ENCODE results near the gene IL19. TPM values are rescaled to one million over a fixed set of nuclear protein-coding genes. Genes with fewer than 3 reads are reported as not detected.

Gene IL19
- polyA plus RNA-seq, 1 of the 3 experiments (the other 2 are of a cell fraction): not detected

DNA sequence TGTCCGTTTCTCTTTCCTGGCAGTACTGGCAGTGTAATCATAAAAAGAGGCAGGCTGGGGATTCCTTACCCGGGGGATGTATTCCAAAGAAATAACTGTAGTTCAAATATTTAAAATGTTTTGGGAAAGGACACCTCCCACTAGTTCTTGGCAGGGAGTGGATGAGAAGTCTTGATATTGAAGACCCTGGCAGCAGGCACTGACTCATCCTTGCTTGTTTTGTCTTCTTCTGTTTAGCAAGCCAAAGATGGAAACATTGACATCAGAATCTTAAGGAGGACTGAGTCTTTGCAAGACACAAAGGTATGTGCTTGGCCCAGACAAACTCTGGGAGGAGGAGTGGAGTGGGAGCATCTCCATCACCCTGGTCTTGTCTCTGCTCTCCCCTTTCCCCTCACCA, 95.5 kb downstream of the IL19 start (continued):
- TF ChIP-seq, protein P1, sequence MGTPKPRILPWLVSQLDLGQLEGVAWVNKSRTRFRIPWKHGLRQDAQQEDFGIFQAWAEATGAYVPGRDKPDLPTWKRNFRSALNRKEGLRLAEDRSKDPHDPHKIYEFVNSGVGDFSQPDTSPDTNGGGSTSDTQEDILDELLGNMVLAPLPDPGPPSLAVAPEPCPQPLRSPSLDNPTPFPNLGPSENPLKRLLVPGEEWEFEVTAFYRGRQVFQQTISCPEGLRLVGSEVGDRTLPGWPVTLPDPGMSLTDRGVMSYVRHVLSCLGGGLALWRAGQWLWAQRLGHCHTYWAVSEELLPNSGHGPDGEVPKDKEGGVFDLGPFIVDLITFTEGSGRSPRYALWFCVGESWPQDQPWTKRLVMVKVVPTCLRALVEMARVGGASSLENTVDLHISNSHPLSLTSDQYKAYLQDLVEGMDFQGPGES (IDR thresholded peaks at IDR 0.05; ENCODE audit: low read depth, low read length): no peak
- TF ChIP-seq, protein P2, sequence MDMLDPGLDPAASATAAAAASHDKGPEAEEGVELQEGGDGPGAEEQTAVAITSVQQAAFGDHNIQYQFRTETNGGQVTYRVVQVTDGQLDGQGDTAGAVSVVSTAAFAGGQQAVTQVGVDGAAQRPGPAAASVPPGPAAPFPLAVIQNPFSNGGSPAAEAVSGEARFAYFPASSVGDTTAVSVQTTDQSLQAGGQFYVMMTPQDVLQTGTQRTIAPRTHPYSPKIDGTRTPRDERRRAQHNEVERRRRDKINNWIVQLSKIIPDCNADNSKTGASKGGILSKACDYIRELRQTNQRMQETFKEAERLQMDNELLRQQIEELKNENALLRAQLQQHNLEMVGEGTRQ (IDR thresholded peaks at IDR 0.05; ENCODE audit: borderline replicate concordance, low read depth, low read length): no peak
- TF ChIP-seq, protein P3, sequence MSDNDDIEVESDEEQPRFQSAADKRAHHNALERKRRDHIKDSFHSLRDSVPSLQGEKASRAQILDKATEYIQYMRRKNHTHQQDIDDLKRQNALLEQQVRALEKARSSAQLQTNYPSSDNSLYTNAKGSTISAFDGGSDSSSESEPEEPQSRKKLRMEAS (IDR thresholded peaks at IDR 0.05; ENCODE audit: low read depth): no peak
- TF ChIP-seq, protein P4, sequence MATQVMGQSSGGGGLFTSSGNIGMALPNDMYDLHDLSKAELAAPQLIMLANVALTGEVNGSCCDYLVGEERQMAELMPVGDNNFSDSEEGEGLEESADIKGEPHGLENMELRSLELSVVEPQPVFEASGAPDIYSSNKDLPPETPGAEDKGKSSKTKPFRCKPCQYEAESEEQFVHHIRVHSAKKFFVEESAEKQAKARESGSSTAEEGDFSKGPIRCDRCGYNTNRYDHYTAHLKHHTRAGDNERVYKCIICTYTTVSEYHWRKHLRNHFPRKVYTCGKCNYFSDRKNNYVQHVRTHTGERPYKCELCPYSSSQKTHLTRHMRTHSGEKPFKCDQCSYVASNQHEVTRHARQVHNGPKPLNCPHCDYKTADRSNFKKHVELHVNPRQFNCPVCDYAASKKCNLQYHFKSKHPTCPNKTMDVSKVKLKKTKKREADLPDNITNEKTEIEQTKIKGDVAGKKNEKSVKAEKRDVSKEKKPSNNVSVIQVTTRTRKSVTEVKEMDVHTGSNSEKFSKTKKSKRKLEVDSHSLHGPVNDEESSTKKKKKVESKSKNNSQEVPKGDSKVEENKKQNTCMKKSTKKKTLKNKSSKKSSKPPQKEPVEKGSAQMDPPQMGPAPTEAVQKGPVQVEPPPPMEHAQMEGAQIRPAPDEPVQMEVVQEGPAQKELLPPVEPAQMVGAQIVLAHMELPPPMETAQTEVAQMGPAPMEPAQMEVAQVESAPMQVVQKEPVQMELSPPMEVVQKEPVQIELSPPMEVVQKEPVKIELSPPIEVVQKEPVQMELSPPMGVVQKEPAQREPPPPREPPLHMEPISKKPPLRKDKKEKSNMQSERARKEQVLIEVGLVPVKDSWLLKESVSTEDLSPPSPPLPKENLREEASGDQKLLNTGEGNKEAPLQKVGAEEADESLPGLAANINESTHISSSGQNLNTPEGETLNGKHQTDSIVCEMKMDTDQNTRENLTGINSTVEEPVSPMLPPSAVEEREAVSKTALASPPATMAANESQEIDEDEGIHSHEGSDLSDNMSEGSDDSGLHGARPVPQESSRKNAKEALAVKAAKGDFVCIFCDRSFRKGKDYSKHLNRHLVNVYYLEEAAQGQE (IDR thresholded peaks at IDR 0.05; ENCODE audit: low read depth, low read length): no peak

DNA sequence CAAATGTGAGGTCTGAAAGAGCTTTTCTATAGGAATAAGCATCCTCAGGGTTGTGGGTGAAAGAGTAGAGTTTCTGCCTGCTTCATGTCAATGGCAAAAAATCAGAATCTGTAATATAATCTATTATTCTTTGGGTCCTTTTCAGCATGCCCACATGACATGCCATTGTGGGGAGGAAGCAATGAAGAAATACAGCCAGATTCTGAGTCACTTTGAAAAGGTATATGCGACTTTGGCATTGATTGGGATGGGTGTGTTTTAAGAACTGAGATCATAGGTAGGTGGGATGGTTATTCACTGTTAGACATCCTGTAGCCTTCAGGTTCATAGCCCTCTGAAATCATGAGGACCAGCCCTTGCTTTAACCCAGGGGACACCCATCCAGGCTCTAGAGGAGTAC, 96.7 kb downstream of the IL19 start:
- CTCF ChIA-PET: interaction anchor here (0.7 to 1.2 kb wide), 2 partner anchors 9 to 119 kb away, joined by 3 read pairs; no protein-coding TSS in a partner anchor

More for the DNA sequence above, 96.7 kb downstream of the IL19 start:
- Histone ChIP-seq H3K36me3 (replicated peaks in 1 of 2; ENCODE audit: control insufficient read depth in 1 of 2, insufficient read depth in 2 of 2, low read length in 1 of 2) (no peaks in the 10 kb centered on the region), H3K9ac (no peak overlapping the region), H3K27ac (ENCODE audit: low read depth in 2 of 2, low read length in 1 of 2) (no peak overlapping the region), H3K79me2 (ENCODE audit: insufficient read depth) (no peaks in the 10 kb centered on the region), H3K4me3 (ENCODE audit: low read depth in 2 of 2, low read length in 1 of 2) (no peak overlapping the region), H3K27me3 (ENCODE audit: insufficient read depth) (no peaks in the 10 kb centered on the region), H3K4me1 (ENCODE audit: control insufficient read depth in 1 of 2, insufficient read depth in 2 of 2, low read depth in 1 of 2, low read length in 1 of 2) (no peaks in the 10 kb centered on the region; a peak in 1 of 4 replicates), H3K9me2 (no peaks in the 10 kb centered on the region), H3K9me3 (no peaks in the 10 kb centered on the region), H4K20me1 (ENCODE audit: insufficient read depth) (no peaks in the 10 kb centered on the region), H3K4me2 (no peak overlapping the region), H2AFZ (ENCODE audit: low read depth) (no peak overlapping the region), H3F3A (replicated peaks; ENCODE audit: insufficient read depth) (no peaks in the 10 kb centered on the region)
- no peak for DNase-seq
- POLR2A ChIA-PET: no interaction called here
- 88% methylated on average over 1 of the region's 1 CpG for WGBS (ENCODE audit: low lambda C conversion rate)
- no peak for TF ChIP-seq RCOR1 (IDR thresholded peaks at IDR 0.05; ENCODE audit: low read length)
- TF ChIP-seq MEF2A (IDR thresholded peaks at IDR 0.05; ENCODE audit: borderline replicate concordance, low read depth): no peak
- no peak for TF ChIP-seq EP300 (IDR thresholded peaks at IDR 0.05; ENCODE audit: borderline replicate concordance in 1 of 2, low read depth in 1 of 2, low read length in 1 of 2)
- TF ChIP-seq, protein P4 (IDR thresholded peaks at IDR 0.05; ENCODE audit: low read depth, low read length): no peak
- TF ChIP-seq POLR2AphosphoS5 (IDR thresholded peaks at IDR 0.05; ENCODE audit: low read depth, low read length): no peak
- TF ChIP-seq MXI1 (IDR thresholded peaks at IDR 0.05; ENCODE audit: low read depth, low read length): no peak
- no peak for TF ChIP-seq FOSL2 (IDR thresholded peaks at IDR 0.05; ENCODE audit: borderline replicate concordance, low read depth)
- TF ChIP-seq, protein P5, sequence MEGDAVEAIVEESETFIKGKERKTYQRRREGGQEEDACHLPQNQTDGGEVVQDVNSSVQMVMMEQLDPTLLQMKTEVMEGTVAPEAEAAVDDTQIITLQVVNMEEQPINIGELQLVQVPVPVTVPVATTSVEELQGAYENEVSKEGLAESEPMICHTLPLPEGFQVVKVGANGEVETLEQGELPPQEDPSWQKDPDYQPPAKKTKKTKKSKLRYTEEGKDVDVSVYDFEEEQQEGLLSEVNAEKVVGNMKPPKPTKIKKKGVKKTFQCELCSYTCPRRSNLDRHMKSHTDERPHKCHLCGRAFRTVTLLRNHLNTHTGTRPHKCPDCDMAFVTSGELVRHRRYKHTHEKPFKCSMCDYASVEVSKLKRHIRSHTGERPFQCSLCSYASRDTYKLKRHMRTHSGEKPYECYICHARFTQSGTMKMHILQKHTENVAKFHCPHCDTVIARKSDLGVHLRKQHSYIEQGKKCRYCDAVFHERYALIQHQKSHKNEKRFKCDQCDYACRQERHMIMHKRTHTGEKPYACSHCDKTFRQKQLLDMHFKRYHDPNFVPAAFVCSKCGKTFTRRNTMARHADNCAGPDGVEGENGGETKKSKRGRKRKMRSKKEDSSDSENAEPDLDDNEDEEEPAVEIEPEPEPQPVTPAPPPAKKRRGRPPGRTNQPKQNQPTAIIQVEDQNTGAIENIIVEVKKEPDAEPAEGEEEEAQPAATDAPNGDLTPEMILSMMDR (IDR thresholded peaks at IDR 0.05): no peak
- TF ChIP-seq, protein P3 (IDR thresholded peaks at IDR 0.05; ENCODE audit: low read depth): no peak
- no peak for TF ChIP-seq ELF1 (IDR thresholded peaks at IDR 0.05)
- TF ChIP-seq NRF1 (IDR thresholded peaks at IDR 0.05; ENCODE audit: low read depth, low read length): no peak
- no peak for TF ChIP-seq RFX5 (IDR thresholded peaks at IDR 0.05; ENCODE audit: low read length)
- no peak for TF ChIP-seq JUND (IDR thresholded peaks at IDR 0.05)
- TF ChIP-seq NFIC (IDR thresholded peaks at IDR 0.05; ENCODE audit: borderline replicate concordance): no peak
